K562 (cell line): ENCODE data around the gene JAK3.
"Not testable (repeated sequence)": the region's sequence is repeated elsewhere in the genome, so short reads cannot be mapped to it uniquely, and the experiment has no call there.

ENCODE experiments used
- MXI1 ChIP-seq: IDR thresholded peaks from 2 replicates; pipeline ENCODE4 v1.6.1; 2011; ENCODE audit warnings: low read depth, mild to moderate bottlenecking, improper control_type of control experiment, low read length
- PML ChIP-seq: IDR thresholded peaks from 2 replicates; pipeline ENCODE4 v1.6.1; 2012; ENCODE audit warnings: low read length, inconsistent platforms
- USF1 ChIP-seq: sonication (generic); formaldehyde crosslinking; IDR thresholded peaks from 2 replicates; pipeline ENCODE4 v1.9.0; 2022; ENCODE audit warnings: mild to moderate bottlenecking, missing genetic modification reagents

- not testable (repeated sequence) for TF ChIP-seq PML; USF1 (CRISPR knock-in tag); MXI1
Measured at GRCh38 chr19:17887221-17887620, 39.4 kb upstream of the JAK3 start.
